Measurements from ENCODE around the gene CLIC4. TPM values are rescaled to one million over a fixed set of nuclear protein-coding genes. Genes with fewer than 3 reads are reported as not detected.
"Not testable (repeated sequence)": the region's sequence is repeated elsewhere in the genome, so short reads cannot be mapped to it uniquely, and the experiment has no call there.

Gene CLIC4
- total RNA-seq, 4 donors from 2014 or later: 294 to 434 (median 374) TPM

- Histone ChIP-seq H3K27ac (peak overlapping the region; percentile 65 to 68), H3K27me3 (no peaks in the 10 kb centered on the region), H3K4me1 (peaks cover 4 to 7% of the 10 kb centered on the region in 2 donors), H3K9me3 (no peaks in the 10 kb centered on the region), H3K36me3 (no peaks in the 10 kb centered on the region), H3K4me3 (peak overlapping the region in 1 of 2 donors; percentile 6)
- TF ChIP-seq CTCF (IDR thresholded peaks at IDR 0.05): no peak
- no peak for TF ChIP-seq POLR2A (IDR thresholded peaks at IDR 0.05)
- DNase-seq: peak; percentile 79 to 80
- intact Hi-C loops (cut with DNase I; ENCODE audit: low total_unique reads): no loop called here
Measured at GRCh38 chr1:24727501-24728216, 17.6 kb upstream of the CLIC4 start.

GRCh38 chr1:24728982-24729381, 16.3 kb upstream of the CLIC4 start:
- no peak overlapping the region for H3K4me3 ChIP-seq
- H3K4me1 ChIP-seq: peaks cover 4 to 7% of the 10 kb centered on the region in 2 donors
- intact Hi-C loops (cut with DNase I; ENCODE audit: low total_unique reads): no loop called here
- H3K27me3 ChIP-seq: no peaks in the 10 kb centered on the region
- no peak for DNase-seq
- no peaks in the 10 kb centered on the region for H3K9me3 ChIP-seq
- TF ChIP-seq POLR2A (IDR thresholded peaks at IDR 0.05) (no peak), CTCF (IDR thresholded peaks at IDR 0.05) (no peak)
- no peak overlapping the region for H3K27ac ChIP-seq
- H3K36me3 ChIP-seq: no peaks in the 10 kb centered on the region

GRCh38 chr1:24732186-24732885, 12.9 kb upstream of the CLIC4 start:
- no peak for DNase-seq
- intact Hi-C loops (cut with DNase I; ENCODE audit: low total_unique reads): no loop called here

GRCh38 chr1:24733342-24733741, 11.9 kb upstream of the CLIC4 start:
- DNase-seq; H3K4me3 ChIP-seq; intact Hi-C loops (cut with DNase I; ENCODE audit: low total_unique reads); H3K27me3 ChIP-seq; H3K9me3 ChIP-seq; H3K4me1 ChIP-seq; H3K27ac ChIP-seq; H3K36me3 ChIP-seq: not testable (repeated sequence)

More at GRCh38 chr1:24732186-24732885, 12.9 kb upstream of the CLIC4 start:
- Histone ChIP-seq H3K4me1 (peaks cover under 1 to 7% of the 10 kb centered on the region in 2 donors), H3K27me3 (no peaks in the 10 kb centered on the region), H3K4me3 (no peak overlapping the region), H3K9me3 (no peaks in the 10 kb centered on the region), H3K27ac (no peak overlapping the region), H3K36me3 (no peaks in the 10 kb centered on the region)
- TF ChIP-seq POLR2A (IDR thresholded peaks at IDR 0.05): no peak
- TF ChIP-seq CTCF (IDR thresholded peaks at IDR 0.05): no peak

GRCh38 chr1:24735156-24735508, 10.1 kb upstream of the CLIC4 start:
- no peak for TF ChIP-seq CTCF (IDR thresholded peaks at IDR 0.05)
- TF ChIP-seq POLR2A (IDR thresholded peaks at IDR 0.05): no peak
- intact Hi-C loops (cut with DNase I; ENCODE audit: low total_unique reads): no loop called here
- Histone ChIP-seq H3K27me3 (no peaks in the 10 kb centered on the region), H3K36me3 (no peaks in the 10 kb centered on the region), H3K4me3 (no peak overlapping the region), H3K4me1 (peaks cover 0 to 7% of the 10 kb centered on the region in 2 donors), H3K27ac (peak overlapping the region; percentile 57 to 63), H3K9me3 (no peaks in the 10 kb centered on the region)
- DNase-seq: no peak
